Endothelial cell of umbilical vein (primary cell): ENCODE data around the gene RTKN2. TPM values are rescaled to one million over a fixed set of nuclear protein-coding genes. Genes with fewer than 3 reads are reported as not detected.

Experiments
- BruUV-seq: library from RNA; stranded (reverse); fragments of 400-500 nt; replicated peaks from 2 replicates; lab custom pipeline; 2021; lab: Mats Ljungman, UMichigan
- CTCF ChIA-PET: fragments of 300-600, 350-600 bp; sonication (Branson Sonifier 250); formaldehyde crosslinking; loops from one replicate; lab custom pipeline; 2021; ENCODE audit warnings: antibody characterized with exemption, inconsistent platforms; lab: Charles Lee
- POLR2A ChIA-PET: fragments of 300-600, 350-600 bp; sonication (Branson Sonifier 250); formaldehyde crosslinking; loops from one replicate; lab custom pipeline; 2021; ENCODE audit warnings: antibody characterized with exemption, inconsistent platforms; lab: Charles Lee
- DNase-seq: peaks from one replicate; pipeline ENCODE4 v3.0.0-alpha.2; 2011; ENCODE audit warnings: low read depth, low spot score
- FAIRE-seq: peaks from 2 replicates; lab custom pipeline; 2011; peaks lifted over from hg19 to GRCh38; lab: Jason Lieb, UNC
- H2AFZ ChIP-seq: 2 replicates; pipeline ENCODE4 v1.6.0; 2012; ENCODE audit warnings: low read depth, low read length, control low read depth, inconsistent platforms
- H3K27ac ChIP-seq: 2 replicates; pipeline ENCODE4 v1.5.1; 2011; ENCODE audit warnings: low read depth, mild to moderate bottlenecking, control low read depth, low read length, moderate library complexity; ENCODE audit not compliant: insufficient read depth
- H3K27me3 ChIP-seq, 2 experiments: 2 replicates each; pipeline versions ENCODE4 v1.6.0 to v1.6.1; 2011; ENCODE audit warnings: low read length in 2 of 2, mixed read lengths in 1 of 2; ENCODE audit not compliant: control insufficient read depth in 2 of 2, insufficient read depth in 2 of 2
- H3K36me3 ChIP-seq, 2 experiments: 2 replicates in 1 of 2; 3 replicates in 1 of 2; pipeline ENCODE4 v1.5.1; 2011; ENCODE audit warnings: low read length in 2 of 2, mild to moderate bottlenecking in 1 of 2, moderate library complexity in 1 of 2; ENCODE audit not compliant: control insufficient read depth in 2 of 2, insufficient read depth in 2 of 2; ENCODE audit errors: extremely low read depth in 1 of 2
- H3K4me1 ChIP-seq: 3 replicates; pipeline ENCODE4 v1.5.1; 2011; ENCODE audit warnings: mild to moderate bottlenecking, low read length; ENCODE audit not compliant: control insufficient read depth, insufficient read depth; ENCODE audit errors: extremely low read depth
- H3K4me2 ChIP-seq: 2 replicates; pipeline ENCODE4 v1.6.1; 2011; ENCODE audit warnings: low read length, control low read depth, mixed read lengths; ENCODE audit not compliant: insufficient read depth
- H3K4me3 ChIP-seq, 3 experiments: fragments of 200-600 bp in 1 of 3; sonication (generic), shearing (Covaris generic) in 1 of 3; replicated peaks in 1 of 3; 2 replicates each; pipeline ENCODE4 v1.5.1; 2011 to 2016; ENCODE audit warnings: control low read depth in 3 of 3, low read length in 3 of 3, mild to moderate bottlenecking in 2 of 3, inconsistent platforms in 1 of 3, low read depth in 1 of 3, moderate library complexity in 1 of 3; ENCODE audit not compliant: insufficient read depth in 1 of 3
- H3K79me2 ChIP-seq: 2 replicates; pipeline ENCODE4 v1.6.0; 2012; ENCODE audit warnings: low read length, inconsistent platforms; ENCODE audit not compliant: control insufficient read depth, insufficient read depth
- H3K9ac ChIP-seq: replicated peaks from 2 replicates; pipeline ENCODE3; 2011; ENCODE audit warnings: low read length, control low read depth; ENCODE audit not compliant: insufficient read depth; ENCODE audit errors: extremely low read depth
- H3K9me1 ChIP-seq: replicated peaks from 3 replicates; pipeline ENCODE4 v1.6.0; 2011; ENCODE audit warnings: mild to moderate bottlenecking, low read length; ENCODE audit not compliant: control insufficient read depth, insufficient read depth; ENCODE audit errors: extremely low read depth
- H3K9me3 ChIP-seq: replicated peaks from 2 replicates; pipeline ENCODE4 v1.5.1; 2012; ENCODE audit warnings: low read length, inconsistent platforms; ENCODE audit not compliant: control insufficient read depth, insufficient read depth
- H4K20me1 ChIP-seq: replicated peaks from 2 replicates; pipeline ENCODE3; 2011; ENCODE audit warnings: mild to moderate bottlenecking, low read length; ENCODE audit not compliant: control insufficient read depth, insufficient read depth; ENCODE audit errors: extremely low read depth
- CTCF ChIP-seq, 2 donors: IDR thresholded peaks; 1 replicate in 1 of 2; 2 replicates in 1 of 2; pipeline ENCODE4 v1.5.1; 2011; ENCODE audit warnings: low read length in 2 of 2, mild to moderate bottlenecking in 2 of 2, moderate library complexity in 2 of 2, control low read depth in 1 of 2, inconsistent platforms in 1 of 2, low read depth in 1 of 2; ENCODE audit not compliant: insufficient read depth in 1 of 2; ENCODE audit errors: extremely low read depth in 1 of 2
- EZH2 ChIP-seq: IDR thresholded peaks from 2 replicates; pipeline ENCODE4 v1.6.1; 2012; ENCODE audit warnings: borderline replicate concordance, low read depth, mild to moderate bottlenecking, moderate library complexity, low read length, inconsistent platforms; ENCODE audit not compliant: severe bottlenecking
- FOS ChIP-seq: IDR thresholded peaks from 2 replicates; pipeline ENCODE4 v1.6.1; 2011; ENCODE audit warnings: mild to moderate bottlenecking, low read length, moderate library complexity, borderline replicate concordance; ENCODE audit not compliant: insufficient read depth
- GATA2 ChIP-seq: IDR thresholded peaks from 2 replicates; pipeline ENCODE4 v1.7.0; 2011; ENCODE audit warnings: low read depth, mild to moderate bottlenecking, moderate library complexity, mixed read lengths, low read length; ENCODE audit not compliant: insufficient read length, insufficient read depth
- JUN ChIP-seq: IDR thresholded peaks from 2 replicates; pipeline ENCODE4 v1.6.1; 2011; ENCODE audit warnings: borderline replicate concordance, low read depth; ENCODE audit not compliant: insufficient read length, insufficient read depth
- MAX ChIP-seq: IDR thresholded peaks from 2 replicates; pipeline ENCODE4 v1.6.1; 2011; ENCODE audit not compliant: insufficient read depth, insufficient read length
- MYC ChIP-seq: IDR thresholded peaks from one replicate; pipeline ENCODE4 v1.6.1; 2011; ENCODE audit warnings: mild to moderate bottlenecking, low read depth, low read length
- POLR2A ChIP-seq: IDR thresholded peaks from 2 replicates; pipeline ENCODE4 v1.6.1; 2012; ENCODE audit warnings: low read depth, mild to moderate bottlenecking, control low read depth, low read length
- POLR2AphosphoS5 ChIP-seq: IDR thresholded peaks from 2 replicates; pipeline ENCODE4 v1.6.1; 2012; ENCODE audit warnings: low read depth, mild to moderate bottlenecking, control low read depth, low read length, moderate library complexity; ENCODE audit not compliant: insufficient read depth
- dilution Hi-C: fragments of 300-500 bp; cut with MboI; formaldehyde crosslinking; loops from one replicate; pipeline ENCODE4 v1.15.0; 2019; ENCODE audit warnings: low sequenced_read_pairs; ENCODE audit not compliant: extremely low pct_ligation_motif_present
- intact Hi-C: fragments of 100-400 bp; cut with micrococcal nuclease; formaldehyde crosslinking; loops from one replicate; pipeline ENCODE4 v1.10.0; 2022
- polyA plus RNA-seq, 4 experiments: library from polyadenylated mRNA; depleted of rRNA in 3 of 4; stranded (reverse) in 3 of 4; unstranded in 1 of 4; fragments of >200 nt; gene quantifications; 2 replicates each; pipeline versions ENCODE4 v1.2.1 to v1.2.3, GENCODE V29; 2011 to 2012; ENCODE audit warnings: missing spikeins in 1 of 4
- total RNA-seq: library from RNA; stranded (reverse); gene quantifications from 2 replicates; pipeline ENCODE4 v1.2.3, GENCODE V29; 2021

RTKN2 gene
- total and polyA plus RNA-seq, 2 donors (not counting 3 experiments of a cell fraction or from before 2014, with no cell fraction given): 0.65 to 4.8 TPM

GRCh38 chr10:62136931-62137330 lies 131.7 kb downstream of the RTKN2 start:
- no peaks in the 10 kb centered on the region for H3K27me3 ChIP-seq
- no peaks in the 10 kb centered on the region for H3K36me3 ChIP-seq
- peaks cover 5% of the 10 kb centered on the region for H3K4me1 ChIP-seq
- no peaks in the 10 kb centered on the region for H3K9me1 ChIP-seq
- H3K79me2 ChIP-seq: no peaks in the 10 kb centered on the region
- H3K4me3 ChIP-seq: no peak overlapping the region
- ChIA-PET POLR2A (no interaction called here), CTCF (interaction anchor here (1.2 kb wide), 1 partner anchor 98 kb away, joined by 4 read pairs; no protein-coding TSS in a partner anchor)
- FAIRE-seq (no peak), DNase-seq (no peak)
- TF ChIP-seq EZH2: no peak
- no peak for TF ChIP-seq POLR2A
- TF ChIP-seq GATA2: no peak
- TF ChIP-seq MYC: no peak
- TF ChIP-seq FOS: no peak
- no peak for TF ChIP-seq JUN
- TF ChIP-seq POLR2AphosphoS5: no peak
- no peak for TF ChIP-seq MAX
- no peak for TF ChIP-seq CTCF (IDR thresholded peaks at IDR 0.05; ENCODE audit: extremely low read depth in 1 of 2, insufficient read depth in 1 of 2, low read depth in 1 of 2, low read length in 2 of 2)
- no TSS peak for BruUV-seq
- dilution Hi-C loops (no loop called here), intact Hi-C loops (no loop called here)
- no peaks in the 10 kb centered on the region for H4K20me1 ChIP-seq
- no peak overlapping the region for H3K4me2 ChIP-seq
- H3K9ac ChIP-seq: no peak overlapping the region
- H3K27ac ChIP-seq: no peak overlapping the region
- no peaks in the 10 kb centered on the region for H3K9me3 ChIP-seq
- H2AFZ ChIP-seq: no peak overlapping the region
